Neutrophil (primary cell): ENCODE results near the gene RUNX2.
"Not testable (repeated sequence)": the region's sequence is repeated elsewhere in the genome, so short reads cannot be mapped to it uniquely, and the experiment has no call there.

ENCODE experiments used
- H3K27ac ChIP-seq: fragments of 200-600 bp; sonication (generic); 2 replicates; pipeline ENCODE4 v1.5.1; 2016; ENCODE audit warnings: mild to moderate bottlenecking, moderate library complexity
- H3K27me3 ChIP-seq: fragments of 200-600 bp; sonication (generic); 2 replicates; pipeline ENCODE4 v1.6.0; 2016; ENCODE audit warnings: mild to moderate bottlenecking
- H3K36me3 ChIP-seq: fragments of 200-600 bp; sonication (generic); 2 replicates; pipeline ENCODE4 v1.5.1; 2017
- H3K4me1 ChIP-seq, 2 experiments: fragments of 200-600 bp in 1 of 2; sonication (generic) in 1 of 2; 1 replicate in 1 of 2; 2 replicates in 1 of 2; pipeline versions ENCODE4 v1.5.1 to v1.6.1; 2013 to 2016; ENCODE audit warnings: low read depth in 1 of 2, low read length in 1 of 2, mild to moderate bottlenecking in 1 of 2, moderate library complexity in 1 of 2; ENCODE audit not compliant: control insufficient read depth in 1 of 2, insufficient read depth in 1 of 2
- H3K4me3 ChIP-seq, 2 experiments: fragments of 200-600 bp in 1 of 2; sonication (generic) in 1 of 2; 1 replicate in 1 of 2; 2 replicates in 1 of 2; pipeline ENCODE4 v1.5.1; 2013 to 2016; ENCODE audit warnings: low read depth in 1 of 2, low read length in 1 of 2, mild to moderate bottlenecking in 1 of 2, moderate library complexity in 1 of 2
- H3K9me3 ChIP-seq: fragments of 200-600 bp; sonication (generic); 2 replicates; pipeline ENCODE4 v1.5.1; 2016
- TF ChIP-seq, protein P1 (sequence below): fragments of 200-600 bp; sonication (generic); IDR thresholded peaks from 2 replicates; pipeline ENCODE4 v1.5.1; 2016; ENCODE audit warnings: antibody characterized with exemption

The RUNX2 gene

DNA sequence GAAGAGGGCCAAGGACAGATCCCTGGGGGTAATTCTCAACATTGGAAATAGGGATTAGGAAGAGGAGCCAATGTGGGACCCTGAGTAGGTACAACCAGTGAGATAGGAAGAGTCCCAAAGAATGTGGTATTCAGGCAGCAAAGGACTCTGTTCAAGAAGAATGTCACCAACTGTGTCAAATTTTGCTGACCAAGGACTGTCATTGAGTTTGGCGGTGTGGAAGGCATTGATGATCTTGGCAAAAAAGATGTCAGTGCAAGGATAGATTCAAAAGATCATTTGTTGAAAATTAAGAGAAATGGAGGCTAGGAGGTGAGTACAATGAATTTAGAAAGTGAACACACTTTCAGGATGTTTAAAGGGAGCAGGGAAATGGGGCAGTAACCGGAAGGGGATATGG is 132.0 kb downstream of the RUNX2 start:
- Histone ChIP-seq H3K27ac (no peak overlapping the region), H3K4me3 (no peak overlapping the region), H3K27me3 (no peaks in the 10 kb centered on the region), H3K9me3 (no peaks in the 10 kb centered on the region), H3K36me3 (no peaks in the 10 kb centered on the region), H3K4me1 (peaks cover 0 to 11% of the 10 kb centered on the region in 2 experiments)
- TF ChIP-seq, protein P1, sequence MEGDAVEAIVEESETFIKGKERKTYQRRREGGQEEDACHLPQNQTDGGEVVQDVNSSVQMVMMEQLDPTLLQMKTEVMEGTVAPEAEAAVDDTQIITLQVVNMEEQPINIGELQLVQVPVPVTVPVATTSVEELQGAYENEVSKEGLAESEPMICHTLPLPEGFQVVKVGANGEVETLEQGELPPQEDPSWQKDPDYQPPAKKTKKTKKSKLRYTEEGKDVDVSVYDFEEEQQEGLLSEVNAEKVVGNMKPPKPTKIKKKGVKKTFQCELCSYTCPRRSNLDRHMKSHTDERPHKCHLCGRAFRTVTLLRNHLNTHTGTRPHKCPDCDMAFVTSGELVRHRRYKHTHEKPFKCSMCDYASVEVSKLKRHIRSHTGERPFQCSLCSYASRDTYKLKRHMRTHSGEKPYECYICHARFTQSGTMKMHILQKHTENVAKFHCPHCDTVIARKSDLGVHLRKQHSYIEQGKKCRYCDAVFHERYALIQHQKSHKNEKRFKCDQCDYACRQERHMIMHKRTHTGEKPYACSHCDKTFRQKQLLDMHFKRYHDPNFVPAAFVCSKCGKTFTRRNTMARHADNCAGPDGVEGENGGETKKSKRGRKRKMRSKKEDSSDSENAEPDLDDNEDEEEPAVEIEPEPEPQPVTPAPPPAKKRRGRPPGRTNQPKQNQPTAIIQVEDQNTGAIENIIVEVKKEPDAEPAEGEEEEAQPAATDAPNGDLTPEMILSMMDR: no peak

DNA sequence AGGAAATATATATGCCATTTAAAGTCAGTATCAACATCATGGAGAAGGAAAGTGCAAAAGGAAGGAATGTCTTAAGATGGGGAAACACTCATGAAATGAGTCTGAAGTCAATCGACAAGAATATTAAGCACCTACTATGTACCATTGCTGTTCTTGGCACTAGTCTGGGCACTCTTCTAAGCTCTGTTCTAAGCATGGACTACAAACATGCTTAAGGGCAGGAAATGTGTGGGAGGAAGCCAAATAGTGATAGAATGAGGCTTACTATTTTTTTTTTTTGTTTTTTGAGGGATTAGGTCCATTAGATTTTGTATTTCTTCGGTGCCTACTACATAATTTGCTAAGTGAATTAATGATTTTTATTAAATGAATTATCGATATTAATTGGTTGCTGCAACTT is 133.4 kb downstream of the RUNX2 start:
- TF ChIP-seq, protein P1: no peak
- H3K4me3 ChIP-seq: no peak overlapping the region
- H3K4me1 ChIP-seq: peaks cover 0 to 11% of the 10 kb centered on the region in 2 experiments
- no peaks in the 10 kb centered on the region for H3K36me3 ChIP-seq
- H3K27me3 ChIP-seq: no peaks in the 10 kb centered on the region
- no peaks in the 10 kb centered on the region for H3K9me3 ChIP-seq
- H3K27ac ChIP-seq: no peak overlapping the region

DNA sequence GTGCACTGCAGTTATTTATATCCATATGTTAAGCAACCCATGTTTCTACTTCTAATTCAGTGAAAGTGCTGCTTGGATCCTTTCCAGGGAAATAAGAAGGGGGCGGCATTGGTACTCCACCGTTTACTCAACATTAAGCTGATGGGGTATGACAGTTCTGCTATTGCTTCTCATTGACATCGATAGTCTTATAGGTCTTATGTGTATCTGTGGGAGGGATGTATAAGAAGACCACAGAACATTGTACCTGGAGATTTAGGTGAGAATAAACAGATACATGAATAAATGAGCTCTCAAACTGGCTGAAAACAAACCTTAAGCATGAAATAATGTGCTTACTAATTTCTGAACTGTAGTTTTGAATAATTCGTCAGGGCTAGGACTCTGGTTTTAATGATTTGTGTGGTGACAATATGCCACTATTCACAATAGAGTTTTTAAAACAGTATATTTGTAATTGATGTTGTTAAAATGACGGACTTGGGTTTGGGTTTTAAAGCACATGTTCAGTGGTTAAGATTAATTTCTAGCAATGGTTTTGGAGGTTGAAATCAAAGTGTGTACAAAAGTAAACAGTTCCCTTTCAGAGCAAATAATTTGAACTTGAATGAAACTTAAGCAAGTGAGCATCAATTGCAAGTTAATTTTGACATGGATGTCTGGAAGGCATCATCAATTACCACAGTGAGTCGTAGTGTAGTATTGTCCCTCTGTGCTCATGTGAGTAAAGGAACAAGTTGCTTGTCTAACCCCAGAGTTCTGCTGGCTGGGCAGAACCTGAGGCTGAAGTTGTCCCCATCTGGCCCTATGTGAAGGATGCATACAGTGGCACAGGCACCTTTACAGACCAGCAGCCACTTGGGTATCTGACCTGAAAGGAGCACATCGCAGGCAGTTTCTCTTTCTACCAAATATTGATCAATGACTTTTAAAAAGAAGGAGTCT is 134.3 kb downstream of the RUNX2 start:
- Histone ChIP-seq H3K4me3 (no peak overlapping the region), H3K4me1 (peaks cover 0 to 11% of the 10 kb centered on the region in 2 experiments), H3K27ac (no peak overlapping the region), H3K27me3 (no peaks in the 10 kb centered on the region), H3K36me3 (no peaks in the 10 kb centered on the region), H3K9me3 (no peaks in the 10 kb centered on the region)
- TF ChIP-seq, protein P1: no peak

DNA sequence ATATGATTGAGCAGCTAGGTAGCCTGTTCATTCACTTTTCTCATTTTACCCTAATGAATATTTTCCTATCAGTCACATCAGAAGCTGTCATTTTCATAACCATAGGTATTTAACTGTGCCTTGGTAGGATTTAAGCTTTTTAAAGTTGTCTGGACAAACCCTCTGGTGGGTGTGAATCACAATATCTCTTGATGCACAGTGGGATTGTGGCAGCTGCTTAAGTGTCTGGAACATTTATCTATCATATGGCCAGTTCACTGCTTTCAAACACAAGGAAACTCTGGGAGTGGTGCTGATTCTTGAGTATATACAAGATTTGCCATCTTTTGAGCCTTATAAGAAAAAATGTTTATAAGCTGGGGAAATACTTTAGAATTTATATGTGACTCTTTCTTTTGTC is 136.6 kb downstream of the RUNX2 start:
- no peaks in the 10 kb centered on the region for H3K36me3 ChIP-seq
- H3K4me3 ChIP-seq: no peak overlapping the region
- no peak overlapping the region for H3K27ac ChIP-seq
- no peaks in the 10 kb centered on the region for H3K4me1 ChIP-seq
- no peaks in the 10 kb centered on the region for H3K27me3 ChIP-seq
- no peaks in the 10 kb centered on the region for H3K9me3 ChIP-seq
- TF ChIP-seq, protein P1: no peak

DNA sequence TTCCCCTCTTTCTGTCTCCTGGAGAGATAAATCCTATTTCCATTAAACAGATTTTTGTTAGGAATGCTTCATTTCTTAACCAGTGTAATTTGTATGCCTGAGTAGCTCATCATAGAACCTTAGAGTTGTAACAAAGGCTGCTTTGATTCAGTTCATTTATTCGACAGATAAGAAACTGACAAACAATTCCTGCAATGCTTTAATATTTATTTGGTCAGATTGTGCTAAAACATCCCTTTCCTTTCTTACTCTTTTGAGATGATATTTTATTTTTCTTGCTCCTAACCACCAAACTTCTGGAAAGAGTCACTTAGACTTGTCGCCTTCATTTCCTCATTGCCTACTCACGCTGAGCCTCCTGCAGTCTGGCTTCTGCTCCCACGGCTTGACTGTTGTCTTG is 138.6 kb downstream of the RUNX2 start:
- TF ChIP-seq, protein P1: no peak
- Histone ChIP-seq H3K4me3 (no peak overlapping the region), H3K36me3 (no peaks in the 10 kb centered on the region), H3K27me3 (no peaks in the 10 kb centered on the region), H3K9me3 (no peaks in the 10 kb centered on the region), H3K4me1 (no peaks in the 10 kb centered on the region), H3K27ac (no peak overlapping the region)

DNA sequence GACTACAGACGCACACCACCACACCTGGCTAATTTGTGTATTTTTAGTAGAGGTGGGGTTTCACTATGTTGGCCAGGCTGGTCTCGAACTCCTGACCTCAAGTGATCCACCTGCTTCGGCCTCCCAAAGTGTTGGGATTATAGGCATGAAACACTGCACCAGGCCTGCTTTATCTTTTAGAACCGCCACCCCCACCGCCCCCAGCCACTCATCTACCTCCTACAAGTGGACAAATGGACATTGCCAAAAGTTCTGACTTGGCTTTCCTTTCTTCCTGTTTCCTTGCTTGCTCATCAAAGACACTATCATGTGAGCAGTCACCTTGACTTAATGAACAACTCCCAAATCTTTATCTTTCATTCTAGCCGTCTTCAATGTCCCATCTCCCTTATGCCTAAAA is 139.3 kb downstream of the RUNX2 start:
- not testable (repeated sequence) for H3K27me3 ChIP-seq, H3K36me3 ChIP-seq, H3K27ac ChIP-seq, H3K4me3 ChIP-seq, H3K9me3 ChIP-seq, H3K4me1 ChIP-seq
